Esophagus muscularis mucosa (tissue), 3 donors: ENCODE data around the gene ORM1.
"Not testable (repeated sequence)": the region's sequence is repeated elsewhere in the genome, so short reads cannot be mapped to it uniquely, and the experiment has no call there.

ENCODE experiments used
- POLR2A ChIP-seq: fragments of 450-650 bp; IDR thresholded peaks from one replicate; pipeline ENCODE4 v1.6.1; 2017; ENCODE audit warnings: antibody characterized with exemption, moderate library complexity, mild to moderate bottlenecking, low read depth
- TF ChIP-seq, protein P1 (sequence below), 3 experiments: fragments of 200-600 bp in 2 of 3; fragments of 450-650 bp in 1 of 3; sonication (generic) in 2 of 3; IDR thresholded peaks; one replicate each; pipeline ENCODE4 v1.5.1; 2017 to 2019; ENCODE audit warnings: antibody characterized with exemption in 3 of 3, mild to moderate bottlenecking in 2 of 3, moderate library complexity in 1 of 3

DNA sequence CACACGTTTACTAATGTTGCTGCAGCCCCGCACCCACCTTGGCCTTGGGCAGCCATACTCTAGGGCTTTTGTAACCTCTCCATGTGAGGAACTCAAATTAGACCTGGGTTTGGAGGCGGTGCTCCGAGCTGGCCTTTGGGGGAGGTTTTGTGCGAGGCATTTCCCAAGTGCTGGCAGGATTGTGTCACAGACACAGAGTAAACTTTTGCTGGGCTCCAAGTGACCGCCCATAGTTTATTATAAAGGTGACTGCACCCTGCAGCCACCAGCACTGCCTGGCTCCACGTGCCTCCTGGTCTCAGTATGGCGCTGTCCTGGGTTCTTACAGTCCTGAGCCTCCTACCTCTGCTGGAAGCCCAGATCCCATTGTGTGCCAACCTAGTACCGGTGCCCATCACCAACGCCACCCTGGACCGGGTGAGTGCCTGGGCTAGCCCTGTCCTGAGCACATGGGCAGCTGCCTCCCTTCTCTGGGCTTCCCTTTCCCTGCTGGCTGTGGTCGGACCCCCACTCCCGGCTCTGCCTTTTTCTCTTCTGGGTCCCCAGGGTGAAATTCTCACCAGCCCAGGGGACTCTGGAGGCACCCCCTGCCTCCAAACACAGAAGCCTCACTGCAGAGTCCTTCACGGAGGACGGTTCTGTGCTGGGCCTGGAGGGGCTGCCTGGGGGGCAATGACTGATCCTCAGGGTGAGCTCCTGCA, at the start of gene ORM1:
- TF ChIP-seq, protein P1, sequence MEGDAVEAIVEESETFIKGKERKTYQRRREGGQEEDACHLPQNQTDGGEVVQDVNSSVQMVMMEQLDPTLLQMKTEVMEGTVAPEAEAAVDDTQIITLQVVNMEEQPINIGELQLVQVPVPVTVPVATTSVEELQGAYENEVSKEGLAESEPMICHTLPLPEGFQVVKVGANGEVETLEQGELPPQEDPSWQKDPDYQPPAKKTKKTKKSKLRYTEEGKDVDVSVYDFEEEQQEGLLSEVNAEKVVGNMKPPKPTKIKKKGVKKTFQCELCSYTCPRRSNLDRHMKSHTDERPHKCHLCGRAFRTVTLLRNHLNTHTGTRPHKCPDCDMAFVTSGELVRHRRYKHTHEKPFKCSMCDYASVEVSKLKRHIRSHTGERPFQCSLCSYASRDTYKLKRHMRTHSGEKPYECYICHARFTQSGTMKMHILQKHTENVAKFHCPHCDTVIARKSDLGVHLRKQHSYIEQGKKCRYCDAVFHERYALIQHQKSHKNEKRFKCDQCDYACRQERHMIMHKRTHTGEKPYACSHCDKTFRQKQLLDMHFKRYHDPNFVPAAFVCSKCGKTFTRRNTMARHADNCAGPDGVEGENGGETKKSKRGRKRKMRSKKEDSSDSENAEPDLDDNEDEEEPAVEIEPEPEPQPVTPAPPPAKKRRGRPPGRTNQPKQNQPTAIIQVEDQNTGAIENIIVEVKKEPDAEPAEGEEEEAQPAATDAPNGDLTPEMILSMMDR (IDR thresholded peaks at IDR 0.05), result not testable (repeated sequence)
- TF ChIP-seq POLR2A, result not testable (repeated sequence)
